GM12878 (cell line): ENCODE results near the gene TPPP3.

Experiments used
- ETV6 ChIP-seq, 2 experiments: fragments of 450-650 bp in 1 of 2; IDR thresholded peaks in 1 of 2; conservative IDR thresholded peaks in 1 of 2; 2 replicates each; pipeline ENCODE4 v1.6.1; 2014; ENCODE audit warnings: antibody characterized with exemption in 1 of 2, borderline replicate concordance in 1 of 2, low read depth in 1 of 2, mild to moderate bottlenecking in 1 of 2, moderate library complexity in 1 of 2
- FOS ChIP-seq: IDR thresholded peaks from 3 replicates; pipeline ENCODE4 v1.6.1; 2011; ENCODE audit warnings: borderline replicate concordance; ENCODE audit not compliant: insufficient read length; ENCODE audit errors: extremely low read depth
- MXI1 ChIP-seq: fragments of 150-350 bp; IDR thresholded peaks from 2 replicates; pipeline ENCODE4 v1.6.1; 2011; ENCODE audit warnings: low read depth, mild to moderate bottlenecking, inconsistent platforms, low read length, improper control_type of control experiment
- POLR2A ChIP-seq: IDR thresholded peaks from 2 replicates; pipeline ENCODE4 v1.6.1; 2011; ENCODE audit warnings: low read depth, mild to moderate bottlenecking, low read length
- SMC3 ChIP-seq: IDR thresholded peaks from 2 replicates; pipeline ENCODE4 v1.6.1; 2011; ENCODE audit warnings: low read length, improper control_type of control experiment, borderline replicate concordance
- SUZ12 ChIP-seq: fragments of 200-600 bp; sonication (generic); IDR thresholded peaks from one replicate; pipeline ENCODE4 v1.6.1; 2018; ENCODE audit warnings: antibody characterized with exemption, mild to moderate bottlenecking; ENCODE audit not compliant: unreplicated experiment
- ZNF207 ChIP-seq: fragments of 450-650 bp; IDR thresholded peaks from 2 replicates; pipeline ENCODE4 v1.6.1; 2014; ENCODE audit warnings: antibody characterized with exemption, mild to moderate bottlenecking, borderline replicate concordance
- TF ChIP-seq, protein P1 (sequence below), 3 experiments: IDR thresholded peaks in 2 of 3; conservative IDR thresholded peaks in 1 of 3; 2 replicates each; pipeline ENCODE4 v1.5.1; 2011; ENCODE audit warnings: low read depth in 3 of 3, low read length in 3 of 3, mild to moderate bottlenecking in 3 of 3, control low read depth in 2 of 3, moderate library complexity in 2 of 3, inconsistent platforms in 1 of 3, mixed read lengths in 1 of 3; ENCODE audit not compliant: control insufficient read depth in 2 of 3, insufficient read depth in 1 of 3; ENCODE audit errors: extremely low read depth in 1 of 3
- TF ChIP-seq, protein P2 (sequence below): fragments of 450-650 bp; IDR thresholded peaks from 2 replicates; pipeline ENCODE4 v1.6.1; 2016; ENCODE audit warnings: mild to moderate bottlenecking
- TF ChIP-seq, protein P3 (sequence below): IDR thresholded peaks from 2 replicates; pipeline ENCODE4 v1.6.1; 2011; ENCODE audit warnings: low read depth, low read length, improper control_type of control experiment, borderline replicate concordance
- TF ChIP-seq, protein P4 (sequence below): IDR thresholded peaks from 2 replicates; pipeline ENCODE4 v1.6.1; 2012; ENCODE audit warnings: low read depth, low read length, improper control_type of control experiment

DNA sequence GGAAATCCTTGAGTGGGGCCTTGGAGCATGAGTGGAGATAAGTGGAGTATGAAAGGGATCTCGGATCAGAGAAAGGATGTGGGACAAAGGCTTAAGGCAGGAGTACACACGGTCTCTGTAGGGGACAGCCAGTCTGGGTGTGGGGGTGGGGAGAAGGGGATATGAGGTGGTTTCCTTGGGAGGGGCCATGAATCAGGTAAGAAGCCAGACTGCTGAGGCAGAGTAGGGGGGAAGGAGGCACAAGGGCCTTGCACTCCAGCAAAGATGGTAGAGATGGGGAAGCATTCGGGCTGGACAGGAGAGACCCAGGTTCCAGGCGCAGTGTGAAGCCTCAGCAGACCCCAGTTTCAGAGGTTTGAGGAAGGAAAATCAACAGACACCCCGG is 39.2 kb upstream of the TPPP3 start:
- TF ChIP-seq, protein P1, sequence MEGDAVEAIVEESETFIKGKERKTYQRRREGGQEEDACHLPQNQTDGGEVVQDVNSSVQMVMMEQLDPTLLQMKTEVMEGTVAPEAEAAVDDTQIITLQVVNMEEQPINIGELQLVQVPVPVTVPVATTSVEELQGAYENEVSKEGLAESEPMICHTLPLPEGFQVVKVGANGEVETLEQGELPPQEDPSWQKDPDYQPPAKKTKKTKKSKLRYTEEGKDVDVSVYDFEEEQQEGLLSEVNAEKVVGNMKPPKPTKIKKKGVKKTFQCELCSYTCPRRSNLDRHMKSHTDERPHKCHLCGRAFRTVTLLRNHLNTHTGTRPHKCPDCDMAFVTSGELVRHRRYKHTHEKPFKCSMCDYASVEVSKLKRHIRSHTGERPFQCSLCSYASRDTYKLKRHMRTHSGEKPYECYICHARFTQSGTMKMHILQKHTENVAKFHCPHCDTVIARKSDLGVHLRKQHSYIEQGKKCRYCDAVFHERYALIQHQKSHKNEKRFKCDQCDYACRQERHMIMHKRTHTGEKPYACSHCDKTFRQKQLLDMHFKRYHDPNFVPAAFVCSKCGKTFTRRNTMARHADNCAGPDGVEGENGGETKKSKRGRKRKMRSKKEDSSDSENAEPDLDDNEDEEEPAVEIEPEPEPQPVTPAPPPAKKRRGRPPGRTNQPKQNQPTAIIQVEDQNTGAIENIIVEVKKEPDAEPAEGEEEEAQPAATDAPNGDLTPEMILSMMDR (IDR thresholded peaks at IDR 0.05 in 2 of 3, conservative IDR thresholded peaks at IDR 0.05 in 1 of 3; ENCODE audit: control insufficient read depth in 2 of 3, extremely low read depth in 1 of 3, insufficient read depth in 1 of 3, low read depth in 3 of 3, low read length in 3 of 3) = no peak
- TF ChIP-seq SMC3 = no peak
- TF ChIP-seq, protein P2, sequence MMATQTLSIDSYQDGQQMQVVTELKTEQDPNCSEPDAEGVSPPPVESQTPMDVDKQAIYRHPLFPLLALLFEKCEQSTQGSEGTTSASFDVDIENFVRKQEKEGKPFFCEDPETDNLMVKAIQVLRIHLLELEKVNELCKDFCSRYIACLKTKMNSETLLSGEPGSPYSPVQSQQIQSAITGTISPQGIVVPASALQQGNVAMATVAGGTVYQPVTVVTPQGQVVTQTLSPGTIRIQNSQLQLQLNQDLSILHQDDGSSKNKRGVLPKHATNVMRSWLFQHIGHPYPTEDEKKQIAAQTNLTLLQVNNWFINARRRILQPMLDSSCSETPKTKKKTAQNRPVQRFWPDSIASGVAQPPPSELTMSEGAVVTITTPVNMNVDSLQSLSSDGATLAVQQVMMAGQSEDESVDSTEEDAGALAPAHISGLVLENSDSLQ = no peak
- TF ChIP-seq SUZ12 = no peak
- TF ChIP-seq, protein P3, sequence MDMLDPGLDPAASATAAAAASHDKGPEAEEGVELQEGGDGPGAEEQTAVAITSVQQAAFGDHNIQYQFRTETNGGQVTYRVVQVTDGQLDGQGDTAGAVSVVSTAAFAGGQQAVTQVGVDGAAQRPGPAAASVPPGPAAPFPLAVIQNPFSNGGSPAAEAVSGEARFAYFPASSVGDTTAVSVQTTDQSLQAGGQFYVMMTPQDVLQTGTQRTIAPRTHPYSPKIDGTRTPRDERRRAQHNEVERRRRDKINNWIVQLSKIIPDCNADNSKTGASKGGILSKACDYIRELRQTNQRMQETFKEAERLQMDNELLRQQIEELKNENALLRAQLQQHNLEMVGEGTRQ = no peak
- no peak for TF ChIP-seq ETV6 (conservative IDR thresholded peaks at IDR 0.05 in 1 of 2, IDR thresholded peaks at IDR 0.05 in 1 of 2; ENCODE audit: borderline replicate concordance in 1 of 2, low read depth in 1 of 2)
- TF ChIP-seq POLR2A = no peak
- TF ChIP-seq MXI1 = no peak
- no peak for TF ChIP-seq ZNF207
- TF ChIP-seq, protein P4, sequence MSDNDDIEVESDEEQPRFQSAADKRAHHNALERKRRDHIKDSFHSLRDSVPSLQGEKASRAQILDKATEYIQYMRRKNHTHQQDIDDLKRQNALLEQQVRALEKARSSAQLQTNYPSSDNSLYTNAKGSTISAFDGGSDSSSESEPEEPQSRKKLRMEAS = no peak
- no peak for TF ChIP-seq FOS
